LNCaP clone FGC (cell line): ENCODE measurements around the gene ERBB4.
A peak's percentile ranks its signal among the peaks of the same experiment; 100 is the strongest.

Experiments used
- DNase-seq: peaks from one replicate; pipeline ENCODE4 v3.0.0-alpha.2; 2011; ENCODE audit warnings: low read depth
- H3K4me3 ChIP-seq: 2 replicates; pipeline ENCODE4 v1.5.1; 2011; ENCODE audit warnings: mild to moderate bottlenecking, low read depth, low read length, control low read depth
- TF ChIP-seq, protein P1 (sequence below): IDR thresholded peaks from 2 replicates; pipeline ENCODE4 v1.5.1; 2012; ENCODE audit warnings: mild to moderate bottlenecking; ENCODE audit not compliant: control insufficient read depth, insufficient read depth; ENCODE audit errors: extremely low read depth

The ERBB4 gene

DNA sequence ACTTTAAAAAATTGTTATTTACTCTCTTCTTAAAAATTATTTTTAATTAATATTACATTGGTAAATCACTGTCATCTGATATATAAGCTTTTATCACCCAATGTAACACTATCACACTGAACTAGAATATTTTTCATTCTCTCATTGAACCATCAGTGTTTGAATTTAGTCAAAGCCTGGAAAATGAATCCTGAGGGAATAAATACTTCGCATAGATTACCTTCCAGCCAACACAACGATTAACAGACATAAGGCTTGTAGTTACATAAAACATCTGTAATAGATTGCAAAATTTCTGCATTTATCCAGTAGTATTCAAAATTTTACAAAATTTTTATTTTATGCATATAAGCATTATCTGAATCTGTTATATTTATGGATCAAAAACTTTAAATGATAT, 314.9 kb downstream of the ERBB4 start:
- DNase-seq = no peak
- no peak overlapping the region for H3K4me3 ChIP-seq
- TF ChIP-seq, protein P1, sequence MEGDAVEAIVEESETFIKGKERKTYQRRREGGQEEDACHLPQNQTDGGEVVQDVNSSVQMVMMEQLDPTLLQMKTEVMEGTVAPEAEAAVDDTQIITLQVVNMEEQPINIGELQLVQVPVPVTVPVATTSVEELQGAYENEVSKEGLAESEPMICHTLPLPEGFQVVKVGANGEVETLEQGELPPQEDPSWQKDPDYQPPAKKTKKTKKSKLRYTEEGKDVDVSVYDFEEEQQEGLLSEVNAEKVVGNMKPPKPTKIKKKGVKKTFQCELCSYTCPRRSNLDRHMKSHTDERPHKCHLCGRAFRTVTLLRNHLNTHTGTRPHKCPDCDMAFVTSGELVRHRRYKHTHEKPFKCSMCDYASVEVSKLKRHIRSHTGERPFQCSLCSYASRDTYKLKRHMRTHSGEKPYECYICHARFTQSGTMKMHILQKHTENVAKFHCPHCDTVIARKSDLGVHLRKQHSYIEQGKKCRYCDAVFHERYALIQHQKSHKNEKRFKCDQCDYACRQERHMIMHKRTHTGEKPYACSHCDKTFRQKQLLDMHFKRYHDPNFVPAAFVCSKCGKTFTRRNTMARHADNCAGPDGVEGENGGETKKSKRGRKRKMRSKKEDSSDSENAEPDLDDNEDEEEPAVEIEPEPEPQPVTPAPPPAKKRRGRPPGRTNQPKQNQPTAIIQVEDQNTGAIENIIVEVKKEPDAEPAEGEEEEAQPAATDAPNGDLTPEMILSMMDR = no peak

DNA sequence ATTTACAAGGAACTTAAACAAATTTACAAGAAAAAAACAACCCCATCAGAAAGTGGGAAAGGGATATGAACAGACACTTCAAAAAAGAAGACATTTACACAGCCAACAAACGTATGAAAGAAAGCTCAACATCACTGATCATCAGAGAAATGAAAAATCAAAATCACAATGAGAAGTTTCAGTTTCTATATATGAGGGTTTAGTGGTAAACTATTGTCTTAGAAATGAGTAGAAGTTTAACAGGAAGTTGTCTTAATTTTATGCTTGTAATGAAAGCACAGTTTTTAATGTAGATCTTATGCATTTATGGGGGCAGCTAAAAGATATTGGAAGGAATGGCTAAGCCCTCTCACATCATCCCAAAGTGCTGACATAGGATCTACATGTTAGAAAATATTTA, 325.4 kb downstream of the ERBB4 start:
- TF ChIP-seq, protein P1 = no peak
- H3K4me3 ChIP-seq = no peak overlapping the region
- no peak for DNase-seq

DNA sequence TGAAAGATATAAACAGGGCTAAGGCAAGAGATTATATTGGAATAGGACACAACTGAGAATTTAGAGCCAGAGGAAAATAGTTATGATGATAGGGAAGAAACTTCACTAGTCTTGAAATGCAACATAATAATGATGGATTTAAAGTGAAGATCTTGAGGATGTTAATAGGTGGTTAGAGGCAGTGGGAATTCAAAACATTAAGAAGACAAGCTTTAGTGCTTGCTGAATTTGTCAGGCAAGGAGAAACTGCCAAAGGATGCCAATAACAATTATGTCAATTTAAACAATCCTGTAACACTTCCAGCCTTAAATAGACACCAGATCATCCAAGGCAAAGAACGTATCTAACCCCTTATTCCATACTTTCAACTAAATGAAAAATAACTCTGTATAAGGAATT, 330.1 kb downstream of the ERBB4 start:
- H3K4me3 ChIP-seq = no peak overlapping the region
- TF ChIP-seq, protein P1 = no peak
- no peak for DNase-seq

DNA sequence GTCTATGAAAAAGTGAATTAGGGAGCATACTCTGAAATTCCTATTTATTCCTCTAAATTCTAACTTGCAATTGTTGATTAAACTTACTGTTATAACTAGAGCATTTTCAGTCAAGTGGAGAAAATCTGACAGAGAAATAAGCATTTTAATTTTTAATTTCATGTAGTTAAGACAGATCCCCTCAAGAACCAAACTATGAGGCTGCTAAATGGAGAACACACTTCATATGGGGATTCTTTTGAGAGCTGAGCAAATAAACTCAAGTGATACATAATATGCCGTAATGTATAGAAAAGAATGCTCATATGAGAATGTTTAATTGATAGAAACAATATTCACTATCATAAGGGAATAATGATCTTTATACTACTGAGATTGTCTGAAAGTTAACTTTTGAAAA, 340.8 kb downstream of the ERBB4 start:
- TF ChIP-seq, protein P1 = no peak
- H3K4me3 ChIP-seq = no peak overlapping the region
- DNase-seq = no peak

DNA sequence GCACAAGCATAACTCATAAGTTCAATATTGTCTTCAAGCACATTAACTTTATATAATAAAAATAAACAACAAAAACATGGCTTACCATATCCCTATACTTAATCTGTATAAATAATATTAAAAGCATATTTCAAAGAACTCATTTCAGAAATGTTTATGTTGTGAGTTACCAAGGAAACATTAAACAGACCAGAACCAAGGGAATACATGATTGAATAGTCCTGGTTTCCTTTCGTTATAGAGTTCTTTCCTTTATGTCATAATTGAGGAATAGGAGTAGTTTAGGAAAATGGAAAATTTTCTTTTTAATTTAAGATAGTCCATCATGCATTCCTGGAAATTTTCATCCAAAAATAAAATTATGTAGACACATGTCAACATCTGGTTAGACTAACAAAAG, 343.0 kb downstream of the ERBB4 start:
- TF ChIP-seq, protein P1 = no peak
- H3K4me3 ChIP-seq = no peak overlapping the region
- no peak for DNase-seq

DNA sequence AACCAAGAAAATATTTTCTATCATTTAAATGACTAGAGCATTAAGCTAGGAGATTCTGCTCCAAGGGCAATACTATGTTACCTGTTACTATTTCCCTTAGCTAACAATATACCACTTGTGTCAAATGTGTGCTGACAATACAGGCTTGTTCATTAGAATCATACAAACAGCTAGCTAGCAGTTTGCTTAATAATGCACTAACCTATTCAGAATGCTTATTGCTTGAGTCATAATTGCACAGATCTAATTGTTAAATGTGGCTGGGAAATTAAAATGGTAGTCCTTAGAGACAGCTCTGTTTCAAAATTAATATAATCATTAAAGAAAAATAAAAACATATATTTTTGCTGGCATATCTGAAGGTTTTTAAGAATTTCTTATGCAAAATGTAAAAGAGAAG, 344.2 kb downstream of the ERBB4 start:
- TF ChIP-seq, protein P1 = no peak
- DNase-seq = no peak
- H3K4me3 ChIP-seq = no peak overlapping the region

DNA sequence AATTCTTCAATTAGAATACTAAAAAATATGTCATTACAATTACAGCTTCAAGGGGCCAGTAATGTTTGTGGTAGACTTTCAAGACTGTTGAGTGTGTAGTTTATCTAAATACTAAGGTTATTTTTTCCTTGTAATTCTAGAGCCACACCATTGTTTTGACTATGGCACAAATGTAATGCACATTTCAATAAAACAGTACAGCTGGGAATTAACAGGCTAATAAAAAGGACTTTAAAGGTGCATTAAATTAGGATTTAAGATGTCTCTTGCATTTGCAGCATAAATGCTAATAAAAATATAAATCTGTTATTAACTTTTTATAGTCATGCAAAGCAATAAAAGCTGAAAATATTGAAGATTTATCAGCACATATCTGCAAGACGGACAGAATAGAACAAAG, 344.8 kb downstream of the ERBB4 start:
- TF ChIP-seq, protein P1 = no peak
- peak; percentile 64 for DNase-seq
- H3K4me3 ChIP-seq = no peak overlapping the region
